HAP-1 (cell line): ENCODE results near the gene OR2J2.
"Not testable (repeated sequence)": the region's sequence is repeated elsewhere in the genome, so short reads cannot be mapped to it uniquely, and the experiment has no call there.

ENCODE experiments used
- DNase-seq, 2 experiments: peaks; one replicate each; pipeline ENCODE4 v3.0.0-alpha.2; 2016 to 2020; ENCODE audit warnings: low spot score in 2 of 2
- H3K27me3 ChIP-seq: fragments of 250-450 bp; sonication (Bioruptor Pico); 2 replicates; pipeline ENCODE4 v1.5.1; 2020; ENCODE audit warnings: low read depth, mild to moderate bottlenecking, moderate library complexity
- H3K36me3 ChIP-seq: fragments of 250-450 bp; sonication (Bioruptor Pico); replicated peaks from 2 replicates; pipeline ENCODE4 v1.5.1; 2020; ENCODE audit warnings: mild to moderate bottlenecking
- H3K4me1 ChIP-seq: fragments of 250-450 bp; sonication (Bioruptor Pico); 2 replicates; pipeline ENCODE4 v1.5.1; 2020; ENCODE audit warnings: mild to moderate bottlenecking
- H3K4me3 ChIP-seq: fragments of 250-450 bp; sonication (Bioruptor Pico); 2 replicates; pipeline ENCODE4 v1.5.1; 2020; ENCODE audit warnings: mild to moderate bottlenecking, moderate library complexity
- H3K9me3 ChIP-seq: fragments of 250-450 bp; sonication (Bioruptor Pico); 2 replicates; pipeline ENCODE4 v1.5.1; 2020; ENCODE audit warnings: mild to moderate bottlenecking, moderate library complexity
- in situ Hi-C: fragments of 300-500 bp; cut with MboI; formaldehyde crosslinking; loops from 3 replicates; pipeline ENCODE4 v1.14.3; 2020; ENCODE audit warnings: low sequenced_read_pairs, inconsistent platforms, mixed read lengths

The OR2J2 gene

GRCh38 chr6:29170607-29171006 lies at the start of gene OR2J2:
TSS of gene OR2J2 (plus strand) at chr6:29170907. CDS start at chr6:29173636, 2,729 bp downstream.
- H3K36me3 ChIP-seq, H3K9me3 ChIP-seq, H3K4me3 ChIP-seq, in situ Hi-C loops, H3K4me1 ChIP-seq, DNase-seq: not testable (repeated sequence)
- H3K27me3 ChIP-seq: peaks cover 12% of the 10 kb centered on the region

GRCh38 chr6:29129326-29130012 lies 41.2 kb upstream of the OR2J2 start:
- H3K27me3 ChIP-seq: peaks cover 5% of the 10 kb centered on the region; the same call in 1 of the 2 replicates
- no peak overlapping the region for H3K4me3 ChIP-seq
- in situ Hi-C loops: no loop called here
- no peaks in the 10 kb centered on the region for H3K36me3 ChIP-seq
- no peak for DNase-seq
- H3K9me3 ChIP-seq: no peaks in the 10 kb centered on the region
- H3K4me1 ChIP-seq: no peaks in the 10 kb centered on the region

DNA sequence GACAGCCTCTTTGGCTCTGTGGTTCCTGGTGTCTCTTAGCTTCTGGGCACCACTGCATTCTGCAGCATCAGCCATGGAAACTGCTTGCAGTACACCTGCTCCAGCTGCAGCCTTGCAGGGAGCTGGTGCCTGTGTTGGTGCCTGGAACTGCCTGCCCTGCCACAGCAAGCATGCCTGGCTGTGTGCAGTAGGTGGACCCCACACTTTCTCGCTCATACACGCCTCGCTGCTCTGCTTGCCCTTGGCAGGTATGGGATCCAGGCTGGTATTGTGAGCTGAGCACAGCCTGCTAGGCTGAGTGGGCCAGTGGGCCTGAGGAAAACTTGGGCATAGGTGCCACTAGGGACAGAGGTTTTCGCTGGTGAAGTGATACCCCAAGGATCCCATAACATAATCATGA lies 40.1 kb upstream of the OR2J2 start:
- no peaks in the 10 kb centered on the region for H3K36me3 ChIP-seq
- H3K4me1 ChIP-seq: no peaks in the 10 kb centered on the region
- H3K27me3 ChIP-seq: peaks cover 5% of the 10 kb centered on the region; the same call in 1 of the 2 replicates
- in situ Hi-C loops: no loop called here
- H3K4me3 ChIP-seq: no peak overlapping the region
- H3K9me3 ChIP-seq: no peaks in the 10 kb centered on the region
- no peak for DNase-seq

GRCh38 chr6:29131691-29132090 lies 39.0 kb upstream of the OR2J2 start:
- DNase-seq: no peak
- H3K36me3 ChIP-seq: no peaks in the 10 kb centered on the region
- in situ Hi-C loops: no loop called here
- no peaks in the 10 kb centered on the region for H3K4me1 ChIP-seq
- H3K4me3 ChIP-seq: no peak overlapping the region
- peaks cover 5% of the 10 kb centered on the region; the same call in 1 of the 2 replicates for H3K27me3 ChIP-seq
- no peaks in the 10 kb centered on the region for H3K9me3 ChIP-seq

- no peak for DNase-seq
- H3K27me3 ChIP-seq: no peaks in the 10 kb centered on the region
- H3K4me3 ChIP-seq: no peak overlapping the region
- H3K36me3 ChIP-seq: no peaks in the 10 kb centered on the region
- peaks cover 11% of the 10 kb centered on the region for H3K4me1 ChIP-seq
- in situ Hi-C loops: no loop called here
- no peaks in the 10 kb centered on the region for H3K9me3 ChIP-seq
These were observed 33.0 kb upstream of the OR2J2 start for GRCh38 chr6:29137724-29138123.

DNA sequence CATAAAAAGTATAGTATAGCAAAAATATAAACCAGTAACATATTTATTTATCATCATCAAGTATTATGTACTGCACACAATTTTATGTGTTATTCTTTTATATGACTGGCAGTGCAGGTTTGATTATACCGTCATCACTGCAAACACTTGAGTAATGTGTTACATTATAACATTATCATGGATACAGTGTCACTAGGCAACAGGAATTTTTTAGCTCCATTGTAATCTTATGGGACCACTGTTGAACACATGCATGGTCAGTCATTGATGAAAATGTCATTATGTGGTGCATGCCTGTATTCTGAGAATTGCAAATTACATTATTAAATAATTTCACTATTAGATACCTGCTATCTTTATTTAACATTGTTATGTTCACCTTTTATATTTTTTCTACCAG lies 29.1 kb upstream of the OR2J2 start:
- Histone ChIP-seq H3K4me1 (peaks cover 41% of the 10 kb centered on the region), H3K9me3 (no peaks in the 10 kb centered on the region), H3K27me3 (no peaks in the 10 kb centered on the region), H3K4me3 (no peak overlapping the region), H3K36me3 (no peaks in the 10 kb centered on the region)
- DNase-seq: no peak
- in situ Hi-C loops: no loop called here

DNA sequence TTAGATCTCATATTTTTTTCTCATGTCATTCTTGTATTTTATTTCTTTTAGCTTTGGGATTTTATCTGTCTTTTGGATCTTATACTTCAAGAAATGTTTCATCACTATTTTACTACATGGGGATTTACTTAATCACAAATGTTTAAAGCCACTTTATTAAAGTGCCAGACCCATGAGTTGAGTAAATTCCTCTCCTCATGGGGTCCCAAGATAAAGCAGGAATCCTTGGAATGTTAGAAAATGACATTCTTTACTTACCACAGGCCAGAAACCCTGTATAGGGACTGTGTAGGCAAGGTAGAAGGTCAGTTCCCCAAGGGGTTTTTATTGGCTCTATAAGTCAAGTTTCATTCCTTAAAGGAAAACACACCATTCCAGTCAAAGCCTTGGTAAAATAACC lies 28.4 kb upstream of the OR2J2 start:
- no peaks in the 10 kb centered on the region for H3K36me3 ChIP-seq
- H3K27me3 ChIP-seq: no peaks in the 10 kb centered on the region
- H3K9me3 ChIP-seq: no peaks in the 10 kb centered on the region
- DNase-seq: peak in 1 of 2 experiments; percentile 44
- in situ Hi-C loops: no loop called here
- no peak overlapping the region for H3K4me3 ChIP-seq
- peaks cover 46% of the 10 kb centered on the region for H3K4me1 ChIP-seq

DNA sequence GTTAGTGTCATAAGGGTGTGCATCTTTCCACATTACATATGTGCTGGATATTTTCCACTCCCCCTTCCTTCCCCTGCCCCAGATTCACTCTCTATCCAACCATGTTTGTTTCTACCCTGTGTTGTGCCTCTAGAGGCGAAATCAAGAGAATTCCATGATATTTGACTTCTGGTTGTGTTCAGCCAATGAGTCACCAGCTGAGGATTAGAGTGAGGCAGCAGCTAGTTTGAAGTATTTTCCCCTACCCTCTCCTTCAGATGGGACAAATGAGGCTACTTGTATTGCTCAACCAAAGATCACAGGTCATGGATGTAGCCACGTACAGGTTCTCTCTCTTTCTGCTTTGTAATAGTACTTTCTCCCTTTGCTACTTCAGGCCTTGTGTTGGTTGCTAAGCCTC lies 24.5 kb upstream of the OR2J2 start:
- H3K4me1 ChIP-seq: peaks cover 46% of the 10 kb centered on the region
- DNase-seq: peak in 1 of 2 experiments; percentile 19
- H3K9me3 ChIP-seq: no peaks in the 10 kb centered on the region
- no peak overlapping the region for H3K4me3 ChIP-seq
- H3K36me3 ChIP-seq: no peaks in the 10 kb centered on the region
- in situ Hi-C loops: no loop called here
- no peaks in the 10 kb centered on the region for H3K27me3 ChIP-seq

GRCh38 chr6:29147074-29147473 lies 23.6 kb upstream of the OR2J2 start:
- no peaks in the 10 kb centered on the region for H3K9me3 ChIP-seq
- no peak for DNase-seq
- peaks cover 40% of the 10 kb centered on the region for H3K4me1 ChIP-seq
- H3K4me3 ChIP-seq: no peak overlapping the region
- in situ Hi-C loops: no loop called here
- no peaks in the 10 kb centered on the region for H3K36me3 ChIP-seq
- H3K27me3 ChIP-seq: no peaks in the 10 kb centered on the region

- in situ Hi-C loops, H3K4me3 ChIP-seq, H3K36me3 ChIP-seq, DNase-seq, H3K9me3 ChIP-seq, H3K27me3 ChIP-seq: not testable (repeated sequence)
- H3K4me1 ChIP-seq: peaks cover 23% of the 10 kb centered on the region
These were observed 21.3 kb upstream of the OR2J2 start for GRCh38 chr6:29149444-29149843.

GRCh38 chr6:29153083-29153482 lies 17.6 kb upstream of the OR2J2 start:
- no peak overlapping the region for H3K4me3 ChIP-seq
- DNase-seq: no peak
- H3K9me3 ChIP-seq: no peaks in the 10 kb centered on the region
- H3K27me3 ChIP-seq: no peaks in the 10 kb centered on the region
- no peaks in the 10 kb centered on the region for H3K36me3 ChIP-seq
- in situ Hi-C loops: no loop called here
- H3K4me1 ChIP-seq: no peaks in the 10 kb centered on the region; the same call in 1 of the 2 replicates

- H3K4me1 ChIP-seq, H3K27me3 ChIP-seq, in situ Hi-C loops, H3K4me3 ChIP-seq, H3K36me3 ChIP-seq, DNase-seq, H3K9me3 ChIP-seq: not testable (repeated sequence)
These were observed 15.5 kb upstream of the OR2J2 start for GRCh38 chr6:29155182-29155581.

DNA sequence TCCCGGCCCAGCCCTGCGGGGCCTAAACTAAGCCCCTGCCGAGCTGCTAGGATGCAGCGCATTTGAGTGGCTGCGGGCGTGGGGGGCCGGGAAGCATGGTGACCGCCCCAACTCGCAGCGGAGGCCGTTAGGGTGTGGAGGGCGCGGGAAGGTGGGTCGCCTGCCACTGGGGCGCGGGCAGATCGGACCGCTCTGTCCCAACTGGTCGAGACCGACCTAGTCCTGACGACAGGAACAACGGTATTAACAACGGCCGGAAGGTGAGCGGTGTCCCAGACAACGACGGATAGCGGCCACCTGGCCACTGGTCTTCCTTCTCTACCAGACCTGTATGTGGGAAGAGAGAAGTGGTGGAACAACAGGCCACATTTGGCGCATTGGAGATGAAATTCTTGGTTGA lies 10.8 kb upstream of the OR2J2 start:
- in situ Hi-C loops, DNase-seq, H3K4me1 ChIP-seq, H3K27me3 ChIP-seq, H3K4me3 ChIP-seq, H3K36me3 ChIP-seq, H3K9me3 ChIP-seq: not testable (repeated sequence)

- H3K9me3 ChIP-seq, H3K4me3 ChIP-seq, in situ Hi-C loops, DNase-seq, H3K27me3 ChIP-seq, H3K4me1 ChIP-seq, H3K36me3 ChIP-seq: not testable (repeated sequence)
These were observed 5.1 kb upstream of the OR2J2 start for GRCh38 chr6:29165571-29165970.

DNA sequence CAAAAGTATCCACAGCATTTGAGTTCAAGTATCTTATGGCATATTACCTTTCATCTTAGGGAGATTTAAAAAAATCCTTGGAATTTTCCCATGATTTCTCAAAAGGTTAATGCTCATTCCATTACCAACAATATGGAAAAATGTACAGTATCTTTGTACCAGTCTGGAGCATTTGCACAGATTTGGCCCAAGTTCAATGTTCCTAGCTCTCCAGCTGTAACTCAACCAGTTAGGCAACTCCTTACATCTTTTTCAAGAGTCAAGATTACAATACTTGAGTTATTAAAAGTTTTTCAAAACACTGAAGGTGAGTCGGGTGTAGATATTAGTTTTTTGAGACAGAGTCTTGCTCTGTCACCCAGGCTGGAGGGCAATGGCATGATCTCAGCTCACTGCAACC lies 1.0 kb downstream of the OR2J2 start:
- H3K4me3 ChIP-seq: no peak overlapping the region
- no peak for DNase-seq
- H3K36me3 ChIP-seq: no peaks in the 10 kb centered on the region
- H3K27me3 ChIP-seq: peaks cover 12% of the 10 kb centered on the region
- no peaks in the 10 kb centered on the region for H3K9me3 ChIP-seq
- in situ Hi-C loops: no loop called here
- no peaks in the 10 kb centered on the region for H3K4me1 ChIP-seq
